GM13976 (cell line): ENCODE measurements around the gene MSRB3.

Source experiments
- DNase-seq: peaks from one replicate; pipeline ENCODE4 v3.0.0; 2012; ENCODE audit warnings: low spot score
- CTCF ChIP-seq: IDR thresholded peaks from 2 replicates; pipeline ENCODE4 v1.5.1; 2012; ENCODE audit warnings: borderline replicate concordance, mild to moderate bottlenecking; ENCODE audit not compliant: insufficient read depth; ENCODE audit errors: extremely low read depth, missing control alignments, control extremely low read depth
- in situ Hi-C: fragments of 300-500 bp; cut with MboI; formaldehyde crosslinking; loops from one replicate; pipeline ENCODE4 v1.12.0; 2022; ENCODE audit warnings: low sequenced_read_pairs, mixed read lengths, inconsistent platforms; ENCODE audit not compliant: unreplicated experiment

MSRB3 gene

DNA sequence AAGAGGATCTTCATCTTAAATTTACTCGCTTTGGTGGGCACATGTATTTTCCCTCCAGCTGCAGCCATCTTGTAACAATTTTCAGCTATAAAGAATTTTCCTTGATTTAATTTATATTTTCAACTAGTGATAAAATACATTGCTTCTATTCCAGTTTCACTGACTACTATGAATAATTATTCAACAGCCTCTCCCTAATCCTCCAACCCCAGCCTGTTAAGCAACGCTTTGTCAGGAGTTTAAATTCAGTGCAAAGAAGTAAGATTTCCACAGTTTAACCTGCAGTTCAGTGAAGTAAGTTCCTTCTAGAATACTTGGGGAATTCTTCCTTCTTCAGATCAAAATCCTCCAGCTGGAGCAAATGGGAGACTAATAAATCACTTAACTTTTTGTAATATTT is 180.2 kb downstream of the MSRB3 start:
- in situ Hi-C loops, result no loop called here
- TF ChIP-seq CTCF, result no peak
- DNase-seq, result no peak

GRCh38 chr12:65459545-65459944 is 181.1 kb downstream of the MSRB3 start:
- no peak for TF ChIP-seq CTCF
- no peak for DNase-seq
- in situ Hi-C loops, result no loop called here

DNA sequence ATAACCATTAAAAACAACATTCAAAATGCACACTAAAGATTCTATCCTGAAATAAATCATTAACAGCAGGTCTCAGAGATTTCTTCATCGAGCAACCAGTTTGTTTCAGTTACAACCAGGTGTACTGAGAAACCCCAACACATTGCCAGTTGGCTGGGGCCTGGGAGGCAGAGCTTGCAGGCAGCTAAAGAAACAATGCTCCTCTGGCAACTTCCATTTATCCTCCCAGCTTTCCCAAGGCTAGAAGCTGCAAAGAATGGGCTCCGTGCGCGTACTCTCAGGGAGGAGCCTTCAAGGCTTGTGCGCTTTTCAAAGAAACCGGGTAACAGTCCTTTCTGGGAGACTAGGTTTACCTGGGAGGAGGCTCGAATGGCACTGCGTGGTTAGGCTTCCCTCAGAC is 181.6 kb downstream of the MSRB3 start:
- TF ChIP-seq CTCF, result no peak
- DNase-seq, result no peak
- in situ Hi-C loops, result no loop called here

DNA sequence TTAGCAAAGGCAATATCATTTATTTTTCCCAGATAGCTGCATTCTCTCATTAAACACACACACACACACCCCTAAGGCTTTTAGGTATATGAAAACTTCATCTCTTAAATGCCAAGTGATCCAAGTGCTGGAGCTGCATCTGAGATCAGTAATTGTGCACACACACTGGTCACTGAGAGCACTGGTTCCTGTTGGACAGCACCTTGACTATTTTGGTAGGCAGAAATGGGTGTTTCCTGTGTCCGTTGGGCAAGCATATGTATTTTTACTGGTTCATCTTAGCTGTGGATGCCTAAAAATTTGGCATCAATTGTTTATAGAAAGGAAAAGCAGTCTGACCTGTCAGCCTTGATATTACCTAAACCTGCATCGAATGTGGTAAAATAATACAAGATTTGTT is 182.5 kb downstream of the MSRB3 start:
- no peak for DNase-seq
- in situ Hi-C loops, result no loop called here
- TF ChIP-seq CTCF, result no peak

GRCh38 chr12:65462484-65462883 is 184.0 kb downstream of the MSRB3 start:
- DNase-seq, result no peak
- no peak for TF ChIP-seq CTCF
- in situ Hi-C loops, result no loop called here

DNA sequence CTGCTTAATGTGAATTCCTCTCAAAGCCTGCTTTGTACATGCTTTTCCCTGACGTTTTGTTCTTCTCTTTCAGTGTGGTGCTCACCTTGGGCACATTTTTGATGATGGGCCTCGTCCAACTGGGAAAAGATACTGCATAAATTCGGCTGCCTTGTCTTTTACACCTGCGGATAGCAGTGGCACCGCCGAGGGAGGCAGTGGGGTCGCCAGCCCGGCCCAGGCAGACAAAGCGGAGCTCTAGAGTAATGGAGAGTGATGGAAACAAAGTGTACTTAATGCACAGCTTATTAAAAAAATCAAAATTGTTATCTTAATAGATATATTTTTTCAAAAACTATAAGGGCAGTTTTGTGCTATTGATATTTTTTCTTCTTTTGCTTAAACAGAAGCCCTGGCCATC is 184.6 kb downstream of the MSRB3 start:
- no peak for DNase-seq
- no peak for TF ChIP-seq CTCF
- in situ Hi-C loops, result no loop called here

GRCh38 chr12:65463611-65464010 is 185.1 kb downstream of the MSRB3 start:
- no peak for DNase-seq
- TF ChIP-seq CTCF, result no peak
- in situ Hi-C loops, result no loop called here
